HCT116 (cell line): ENCODE data around the gene SEC24D. TPM values are rescaled to one million over a fixed set of nuclear protein-coding genes. Genes with fewer than 3 reads are reported as not detected.

Experiments
- ATAC-seq: fragments of 200-7000 bp; cut with Tn5 transposase; 2 replicates; pipeline ENCODE4 v1.9.1; 2020; ENCODE audit warnings: mild to moderate bottlenecking, moderate library complexity
- BruUV-seq: library from RNA; stranded (reverse); fragments of 400-500 nt; replicated peaks from 2 replicates; lab custom pipeline; 2021; lab: Mats Ljungman, UMichigan
- CTCF ChIA-PET: fragments of 300-600 bp; sonication (Branson Sonifier 250); formaldehyde crosslinking; loops from one replicate; lab custom pipeline; 2021; ENCODE audit warnings: antibody characterized with exemption; lab: Charles Lee
- POLR2A ChIA-PET: fragments of 300-600, 350-600 bp; sonication (Branson Sonifier 250); formaldehyde crosslinking; loops from one replicate; lab custom pipeline; 2021; ENCODE audit warnings: antibody characterized with exemption; lab: Charles Lee
- RAD21 ChIA-PET, 2 experiments: fragments of 300-600 bp; sonication (Branson Sonifier 250); formaldehyde crosslinking; loops; one replicate each; lab custom pipeline; 2023; ENCODE audit warnings: low total read pairs in 2 of 2; ENCODE audit not compliant: uncharacterized antibody in 2 of 2, unreplicated experiment in 2 of 2, low non-redundant PET in 1 of 2; lab: Charles Lee
- DNase-seq: peaks from one replicate; pipeline ENCODE4 v3.0.0-alpha.2; 2010; ENCODE audit warnings: low read depth, low spot score
- H2AFZ ChIP-seq: fragments of 200-600 bp; shearing (Covaris generic), sonication (generic); 2 replicates; pipeline ENCODE4 v1.6.1; 2017; ENCODE audit warnings: low read depth, mixed run types, mixed read lengths, antibody characterized with exemption, low read length; ENCODE audit not compliant: poor library complexity, severe bottlenecking
- H3K27ac ChIP-seq: 2 replicates; pipeline ENCODE4 v1.5.1; 2012; ENCODE audit warnings: low read depth, low read length
- H3K27me3 ChIP-seq: fragments of 200-600 bp; sonication (generic); 2 replicates; pipeline ENCODE4 v1.6.1; 2016; ENCODE audit warnings: mixed run types, low read length, mixed read lengths; ENCODE audit not compliant: insufficient read depth
- H3K36me3 ChIP-seq, 2 experiments: fragments of 200-500 bp in 1 of 2; fragments of 200-600 bp in 1 of 2; sonication (Bioruptor generic) in 1 of 2; sonication (generic) in 1 of 2; 2 replicates each; pipeline versions ENCODE4 v1.5.1 to v1.6.1; 2014 to 2016; ENCODE audit warnings: low read length in 2 of 2, inconsistent platforms in 1 of 2, mixed read lengths in 1 of 2, mixed run types in 1 of 2; ENCODE audit not compliant: insufficient read depth in 2 of 2, control insufficient read depth in 1 of 2
- H3K4me1 ChIP-seq, 2 experiments: fragments of 200-600 bp in 1 of 2; sonication (generic) in 1 of 2; 2 replicates each; pipeline versions ENCODE4 v1.5.1 to v1.6.1; 2012 to 2017; ENCODE audit warnings: low read length in 2 of 2, inconsistent platforms in 1 of 2, mild to moderate bottlenecking in 1 of 2, mixed read lengths in 1 of 2, mixed run types in 1 of 2, moderate library complexity in 1 of 2; ENCODE audit not compliant: insufficient read depth in 2 of 2, control insufficient read depth in 1 of 2
- H3K4me2 ChIP-seq: fragments of 200-600 bp; sonication (generic); 2 replicates; pipeline ENCODE4 v1.6.1; 2017; ENCODE audit warnings: mixed run types, low read length, mixed read lengths
- H3K4me3 ChIP-seq, 2 experiments: fragments of 200-600 bp in 1 of 2; sonication (generic) in 1 of 2; replicated peaks in 1 of 2; 2 replicates each; pipeline ENCODE4 v1.5.1; 2011 to 2016; ENCODE audit warnings: low read length in 2 of 2, control low read depth in 1 of 2, low read depth in 1 of 2, mild to moderate bottlenecking in 1 of 2, mixed read lengths in 1 of 2, mixed run types in 1 of 2
- H3K79me2 ChIP-seq: fragments of 200-600 bp; sonication (generic); 2 replicates; pipeline ENCODE4 v1.6.1; 2017; ENCODE audit warnings: mild to moderate bottlenecking, mixed run types, low read length, moderate library complexity, mixed read lengths; ENCODE audit not compliant: insufficient read depth
- H3K9ac ChIP-seq: fragments of 200-600 bp; sonication (generic); 2 replicates; pipeline ENCODE4 v1.6.1; 2016; ENCODE audit warnings: low read length, mixed read lengths
- H3K9me2 ChIP-seq: fragments of 200-600 bp; sonication (generic), shearing (Covaris generic); 2 replicates; pipeline ENCODE4 v1.6.1; 2017; ENCODE audit warnings: mixed run types, mild to moderate bottlenecking, moderate library complexity; ENCODE audit not compliant: insufficient read depth
- H3K9me3 ChIP-seq, 2 experiments: fragments of 200-500 bp in 1 of 2; fragments of 200-600 bp in 1 of 2; sonication (Bioruptor generic) in 1 of 2; sonication (generic) in 1 of 2; 2 replicates each; pipeline ENCODE4 v1.6.1; 2014 to 2017; ENCODE audit warnings: low read length in 2 of 2, mixed read lengths in 2 of 2, inconsistent platforms in 1 of 2, low read depth in 1 of 2, mild to moderate bottlenecking in 1 of 2, mixed run types in 1 of 2, moderate library complexity in 1 of 2; ENCODE audit not compliant: control insufficient read depth in 1 of 2, insufficient read depth in 1 of 2
- H4K20me1 ChIP-seq: fragments of 200-600 bp; sonication (generic), shearing (Covaris generic); 2 replicates; pipeline ENCODE4 v1.6.1; 2017; ENCODE audit warnings: mixed run types, mild to moderate bottlenecking, moderate library complexity; ENCODE audit not compliant: insufficient read depth
- CBX3 ChIP-seq: IDR thresholded peaks from 2 replicates; pipeline ENCODE4 v1.6.1; 2012; ENCODE audit warnings: low read depth
- CEBPB ChIP-seq: IDR thresholded peaks from 2 replicates; pipeline ENCODE4 v1.6.1; 2012; ENCODE audit warnings: low read depth
- EGR1 ChIP-seq: IDR thresholded peaks from 2 replicates; pipeline ENCODE4 v1.6.1; 2012; ENCODE audit warnings: low read depth
- ELF1 ChIP-seq: IDR thresholded peaks from 2 replicates; pipeline ENCODE4 v1.6.1; 2012; ENCODE audit warnings: low read depth, borderline replicate concordance
- EZH2 ChIP-seq: fragments of 200-600 bp; sonication (generic); IDR thresholded peaks from 2 replicates; pipeline ENCODE4 v1.6.1; 2017; ENCODE audit warnings: antibody characterized with exemption, mixed run types
- EZH2phosphoT487 ChIP-seq: fragments of 200-600 bp; IDR thresholded peaks from 2 replicates; pipeline ENCODE4 v1.6.1; 2018; ENCODE audit warnings: antibody characterized with exemption, borderline replicate concordance
- FOSL1 ChIP-seq: IDR thresholded peaks from 2 replicates; pipeline ENCODE4 v1.6.1; 2012; ENCODE audit warnings: low read depth
- POLR2AphosphoS5 ChIP-seq: IDR thresholded peaks from 2 replicates; pipeline ENCODE4 v1.6.1; 2011; ENCODE audit warnings: mild to moderate bottlenecking, low read depth, low read length, moderate library complexity
- RAD21 ChIP-seq: IDR thresholded peaks from 2 replicates; pipeline ENCODE4 v1.6.1; 2012; ENCODE audit warnings: low read depth, mild to moderate bottlenecking
- SIN3A ChIP-seq: IDR thresholded peaks from 2 replicates; pipeline ENCODE4 v1.6.1; 2012; ENCODE audit warnings: low read depth
- SP1 ChIP-seq: IDR thresholded peaks from 2 replicates; pipeline ENCODE4 v1.6.1; 2012; ENCODE audit warnings: low read depth
- SRF ChIP-seq: IDR thresholded peaks from 2 replicates; pipeline ENCODE4 v1.6.1; 2012; ENCODE audit warnings: low read depth
- TCF7L2 ChIP-seq: IDR thresholded peaks from 2 replicates; pipeline ENCODE4 v1.7.0; 2011; ENCODE audit warnings: borderline replicate concordance, inconsistent platforms; ENCODE audit not compliant: insufficient read depth, insufficient read length; ENCODE audit errors: extremely low read depth
- ZFX ChIP-seq: fragments of 450-650 bp; IDR thresholded peaks from 2 replicates; pipeline ENCODE4 v1.6.1; 2017
- intact Hi-C: fragments of 100-400 bp; cut with micrococcal nuclease; formaldehyde crosslinking; loops from 2 replicates; pipeline ENCODE4 v1.10.0; 2022
- total RNA-seq: library from RNA; stranded (reverse); gene quantifications from one replicate; pipeline ENCODE4 v1.2.1, GENCODE V29; 2021; ENCODE audit not compliant: unreplicated experiment
- TF ChIP-seq, protein P1 (sequence below): IDR thresholded peaks from 2 replicates; pipeline ENCODE4 v1.6.1; 2012
- TF ChIP-seq, protein P2 (sequence below): IDR thresholded peaks from 2 replicates; pipeline ENCODE4 v1.6.1; 2012
- TF ChIP-seq, protein P3 (sequence below): IDR thresholded peaks from 2 replicates; pipeline ENCODE4 v1.6.1; 2011; ENCODE audit warnings: mild to moderate bottlenecking, low read length, moderate library complexity; ENCODE audit not compliant: insufficient replicate concordance; ENCODE audit errors: extremely low read depth
- TF ChIP-seq, protein P4 (sequence below): IDR thresholded peaks from 2 replicates; pipeline ENCODE4 v1.6.1; 2012; ENCODE audit warnings: low read depth
- TF ChIP-seq, protein P5 (sequence below), 3 experiments: fragments of 200-600 bp in 1 of 3; sonication (generic) in 1 of 3; IDR thresholded peaks in 2 of 3; conservative IDR thresholded peaks in 1 of 3; 2 replicates each; pipeline ENCODE4 v1.5.1; 2012 to 2017; ENCODE audit warnings: low read depth in 2 of 3, low read length in 2 of 3, antibody characterized with exemption in 1 of 3, borderline replicate concordance in 1 of 3, control low read depth in 1 of 3, mild to moderate bottlenecking in 1 of 3, mixed read lengths in 1 of 3, mixed run types in 1 of 3, moderate library complexity in 1 of 3; ENCODE audit not compliant: insufficient read depth in 1 of 3

The SEC24D gene
- total RNA-seq, 1 experiment from 2014 or later, result 28.5 TPM

DNA sequence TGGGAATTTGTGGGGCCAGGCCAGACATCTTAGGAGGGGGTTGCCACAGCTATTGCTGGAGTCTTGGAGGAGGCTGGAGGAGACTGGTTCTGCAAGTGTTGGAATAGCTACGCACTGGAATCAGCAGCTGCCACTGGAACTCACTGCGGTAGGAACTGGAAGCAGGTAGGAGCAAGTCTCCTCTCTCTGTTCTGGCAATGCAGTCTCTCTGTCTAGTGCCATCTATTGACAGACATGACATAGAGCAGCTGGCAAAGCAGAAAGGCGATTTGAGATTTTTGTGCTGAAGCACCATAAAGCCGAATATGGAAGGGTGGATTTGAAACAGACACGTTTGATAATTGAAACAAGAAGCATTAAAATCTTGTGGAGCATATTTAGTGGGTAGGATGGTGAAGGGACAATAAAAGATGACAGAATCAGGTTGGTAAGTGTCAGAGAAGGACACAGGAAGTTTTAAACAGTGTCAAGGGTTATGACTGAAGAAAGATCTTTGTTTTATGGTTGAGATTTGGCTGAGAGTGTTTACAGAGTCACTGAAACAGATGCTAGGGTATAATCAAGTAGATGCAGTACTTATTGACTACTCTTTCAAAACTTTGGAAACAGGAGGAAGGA lies 29.3 kb upstream of the SEC24D start:
- H3K9me3 ChIP-seq, result no peaks in the 10 kb centered on the region
- peak overlapping the region in 1 of 2 experiments; percentile 22; a peak in 1 of 4 replicates for H3K4me3 ChIP-seq
- peaks cover 0 to 9% of the 10 kb centered on the region in 2 experiments; a peak in 1 of 4 replicates for H3K4me1 ChIP-seq
- ATAC-seq, result peak; percentile 100
- H3K36me3 ChIP-seq, result no peaks in the 10 kb centered on the region
- intact Hi-C loops, result no loop called here
- ChIA-PET RAD21 (interaction anchor here in 1 of 2 experiments (0.7 to 1.0 kb wide), 2 partner anchors 91 to 93 kb away, joined by 3 read pairs; no protein-coding TSS in a partner anchor), POLR2A (interaction anchor here (1.3 to 1.4 kb wide), 2 partner anchors 11 to 30 kb away, joined by 3 to 5 read pairs; no protein-coding TSS in a partner anchor), CTCF (interaction anchor here (0.6 to 3.1 kb wide), 14 partner anchors 9 to 238 kb away, joined by 3 to 25 read pairs (median 4); partner anchors contain the start of gene SEC24D)
- no peak overlapping the region for H3K27ac ChIP-seq
- no peaks in the 10 kb centered on the region for H4K20me1 ChIP-seq
- no peaks in the 10 kb centered on the region for H3K9me2 ChIP-seq
- no TSS peak for BruUV-seq
- no peaks in the 10 kb centered on the region for H3K79me2 ChIP-seq
- H3K4me2 ChIP-seq, result peak overlapping the region; percentile 56
- no peaks in the 10 kb centered on the region for H3K27me3 ChIP-seq
- H2AFZ ChIP-seq, result peak overlapping the region; percentile 90
- peak; percentile 64 for DNase-seq
- H3K9ac ChIP-seq, result 0 out of 2 replicates have a peak overlapping the region, but pooled peaks have one; percentile 3
- TF ChIP-seq, protein P1, sequence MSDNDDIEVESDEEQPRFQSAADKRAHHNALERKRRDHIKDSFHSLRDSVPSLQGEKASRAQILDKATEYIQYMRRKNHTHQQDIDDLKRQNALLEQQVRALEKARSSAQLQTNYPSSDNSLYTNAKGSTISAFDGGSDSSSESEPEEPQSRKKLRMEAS, result no peak
- TF ChIP-seq POLR2AphosphoS5 (0 out of 2 replicates have a peak, but pooled peaks have one; percentile 22), ELF1 (no peak), CBX3 (peak; percentile 61; the same call in 1 of the 2 replicates), RAD21 (peak; percentile 68), FOSL1 (no peak), SP1 (no peak), SRF (peak; percentile 17; the same call in 1 of the 2 replicates), TCF7L2 (no peak), EZH2phosphoT487 (no peak), SIN3A (no peak), ZFX (no peak), EGR1 (no peak), EZH2 (no peak), CEBPB (no peak)
- TF ChIP-seq, protein P2, sequence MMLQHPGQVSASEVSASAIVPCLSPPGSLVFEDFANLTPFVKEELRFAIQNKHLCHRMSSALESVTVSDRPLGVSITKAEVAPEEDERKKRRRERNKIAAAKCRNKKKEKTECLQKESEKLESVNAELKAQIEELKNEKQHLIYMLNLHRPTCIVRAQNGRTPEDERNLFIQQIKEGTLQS, result no peak
- TF ChIP-seq, protein P3, sequence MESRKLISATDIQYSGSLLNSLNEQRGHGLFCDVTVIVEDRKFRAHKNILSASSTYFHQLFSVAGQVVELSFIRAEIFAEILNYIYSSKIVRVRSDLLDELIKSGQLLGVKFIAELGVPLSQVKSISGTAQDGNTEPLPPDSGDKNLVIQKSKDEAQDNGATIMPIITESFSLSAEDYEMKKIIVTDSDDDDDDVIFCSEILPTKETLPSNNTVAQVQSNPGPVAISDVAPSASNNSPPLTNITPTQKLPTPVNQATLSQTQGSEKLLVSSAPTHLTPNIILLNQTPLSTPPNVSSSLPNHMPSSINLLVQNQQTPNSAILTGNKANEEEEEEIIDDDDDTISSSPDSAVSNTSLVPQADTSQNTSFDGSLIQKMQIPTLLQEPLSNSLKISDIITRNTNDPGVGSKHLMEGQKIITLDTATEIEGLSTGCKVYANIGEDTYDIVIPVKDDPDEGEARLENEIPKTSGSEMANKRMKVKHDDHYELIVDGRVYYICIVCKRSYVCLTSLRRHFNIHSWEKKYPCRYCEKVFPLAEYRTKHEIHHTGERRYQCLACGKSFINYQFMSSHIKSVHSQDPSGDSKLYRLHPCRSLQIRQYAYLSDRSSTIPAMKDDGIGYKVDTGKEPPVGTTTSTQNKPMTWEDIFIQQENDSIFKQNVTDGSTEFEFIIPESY, result no peak
- TF ChIP-seq, protein P4, sequence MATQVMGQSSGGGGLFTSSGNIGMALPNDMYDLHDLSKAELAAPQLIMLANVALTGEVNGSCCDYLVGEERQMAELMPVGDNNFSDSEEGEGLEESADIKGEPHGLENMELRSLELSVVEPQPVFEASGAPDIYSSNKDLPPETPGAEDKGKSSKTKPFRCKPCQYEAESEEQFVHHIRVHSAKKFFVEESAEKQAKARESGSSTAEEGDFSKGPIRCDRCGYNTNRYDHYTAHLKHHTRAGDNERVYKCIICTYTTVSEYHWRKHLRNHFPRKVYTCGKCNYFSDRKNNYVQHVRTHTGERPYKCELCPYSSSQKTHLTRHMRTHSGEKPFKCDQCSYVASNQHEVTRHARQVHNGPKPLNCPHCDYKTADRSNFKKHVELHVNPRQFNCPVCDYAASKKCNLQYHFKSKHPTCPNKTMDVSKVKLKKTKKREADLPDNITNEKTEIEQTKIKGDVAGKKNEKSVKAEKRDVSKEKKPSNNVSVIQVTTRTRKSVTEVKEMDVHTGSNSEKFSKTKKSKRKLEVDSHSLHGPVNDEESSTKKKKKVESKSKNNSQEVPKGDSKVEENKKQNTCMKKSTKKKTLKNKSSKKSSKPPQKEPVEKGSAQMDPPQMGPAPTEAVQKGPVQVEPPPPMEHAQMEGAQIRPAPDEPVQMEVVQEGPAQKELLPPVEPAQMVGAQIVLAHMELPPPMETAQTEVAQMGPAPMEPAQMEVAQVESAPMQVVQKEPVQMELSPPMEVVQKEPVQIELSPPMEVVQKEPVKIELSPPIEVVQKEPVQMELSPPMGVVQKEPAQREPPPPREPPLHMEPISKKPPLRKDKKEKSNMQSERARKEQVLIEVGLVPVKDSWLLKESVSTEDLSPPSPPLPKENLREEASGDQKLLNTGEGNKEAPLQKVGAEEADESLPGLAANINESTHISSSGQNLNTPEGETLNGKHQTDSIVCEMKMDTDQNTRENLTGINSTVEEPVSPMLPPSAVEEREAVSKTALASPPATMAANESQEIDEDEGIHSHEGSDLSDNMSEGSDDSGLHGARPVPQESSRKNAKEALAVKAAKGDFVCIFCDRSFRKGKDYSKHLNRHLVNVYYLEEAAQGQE, result no peak
- TF ChIP-seq, protein P5, sequence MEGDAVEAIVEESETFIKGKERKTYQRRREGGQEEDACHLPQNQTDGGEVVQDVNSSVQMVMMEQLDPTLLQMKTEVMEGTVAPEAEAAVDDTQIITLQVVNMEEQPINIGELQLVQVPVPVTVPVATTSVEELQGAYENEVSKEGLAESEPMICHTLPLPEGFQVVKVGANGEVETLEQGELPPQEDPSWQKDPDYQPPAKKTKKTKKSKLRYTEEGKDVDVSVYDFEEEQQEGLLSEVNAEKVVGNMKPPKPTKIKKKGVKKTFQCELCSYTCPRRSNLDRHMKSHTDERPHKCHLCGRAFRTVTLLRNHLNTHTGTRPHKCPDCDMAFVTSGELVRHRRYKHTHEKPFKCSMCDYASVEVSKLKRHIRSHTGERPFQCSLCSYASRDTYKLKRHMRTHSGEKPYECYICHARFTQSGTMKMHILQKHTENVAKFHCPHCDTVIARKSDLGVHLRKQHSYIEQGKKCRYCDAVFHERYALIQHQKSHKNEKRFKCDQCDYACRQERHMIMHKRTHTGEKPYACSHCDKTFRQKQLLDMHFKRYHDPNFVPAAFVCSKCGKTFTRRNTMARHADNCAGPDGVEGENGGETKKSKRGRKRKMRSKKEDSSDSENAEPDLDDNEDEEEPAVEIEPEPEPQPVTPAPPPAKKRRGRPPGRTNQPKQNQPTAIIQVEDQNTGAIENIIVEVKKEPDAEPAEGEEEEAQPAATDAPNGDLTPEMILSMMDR (IDR thresholded peaks at IDR 0.05 in 2 of 3, conservative IDR thresholded peaks at IDR 0.05 in 1 of 3; ENCODE audit: borderline replicate concordance in 1 of 3, insufficient read depth in 1 of 3, low read depth in 2 of 3, low read length in 2 of 3), result peak; percentile 47 to 84 (median 77); a peak in 5 of 6 replicates
